Measurements from ENCODE around the gene MDP1. TPM values are rescaled to one million over a fixed set of nuclear protein-coding genes. Genes with fewer than 3 reads are reported as not detected.
"Not testable (repeated sequence)": the region's sequence is repeated elsewhere in the genome, so short reads cannot be mapped to it uniquely, and the experiment has no call there.

MDP1 gene
- polyA plus RNA-seq, 1 donor, result 8.4 TPM

DNA sequence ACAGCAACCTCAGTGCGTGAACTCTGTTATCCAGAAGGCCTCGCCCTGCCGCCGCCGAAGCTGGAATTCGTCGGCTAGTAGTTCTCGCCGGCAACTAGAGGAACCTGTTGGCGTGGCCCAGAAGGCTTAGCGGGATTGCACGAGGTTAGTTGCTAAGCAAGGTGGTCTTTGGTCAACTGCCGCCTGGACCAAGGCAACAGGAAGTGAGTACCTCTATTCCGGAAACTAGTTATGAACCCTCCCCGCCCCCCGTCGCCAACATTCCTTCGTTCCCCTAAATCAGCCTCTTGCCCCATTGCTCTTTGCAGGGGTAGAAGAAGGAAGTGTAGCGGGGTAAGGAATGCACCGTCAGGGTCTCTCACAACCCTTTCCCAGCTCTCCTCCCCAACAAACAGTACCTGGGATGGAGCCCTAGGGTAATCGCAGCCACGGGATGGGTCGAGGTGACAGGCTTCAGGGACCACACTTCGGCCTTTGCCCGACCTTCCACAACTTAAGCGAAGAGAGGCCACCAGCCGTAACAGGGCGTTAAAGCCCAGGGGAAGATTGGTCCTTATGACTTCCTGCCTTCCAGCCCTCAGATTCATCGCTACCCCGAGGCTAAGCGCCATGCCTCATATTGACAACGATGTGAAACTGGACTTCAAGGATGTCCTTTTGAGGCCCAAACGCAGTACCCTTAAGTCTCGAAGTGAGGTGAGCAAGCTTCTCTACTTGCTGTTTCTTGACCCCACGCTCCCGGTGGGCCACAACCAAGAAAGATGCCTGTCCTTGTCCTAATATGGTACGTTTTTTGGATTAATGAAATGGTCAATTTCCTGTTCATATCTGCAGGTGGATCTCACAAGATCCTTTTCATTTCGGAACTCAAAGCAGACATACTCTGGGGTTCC, 17.0 kb upstream of the MDP1 start, which contains the start of gene GMPR2:
Gene GMPR2 (plus strand): TSS at position 285 of the 893 bp plus-strand sequence. CDS start 325 bp downstream, at position 610.
- no peak for DNase-seq

DNA sequence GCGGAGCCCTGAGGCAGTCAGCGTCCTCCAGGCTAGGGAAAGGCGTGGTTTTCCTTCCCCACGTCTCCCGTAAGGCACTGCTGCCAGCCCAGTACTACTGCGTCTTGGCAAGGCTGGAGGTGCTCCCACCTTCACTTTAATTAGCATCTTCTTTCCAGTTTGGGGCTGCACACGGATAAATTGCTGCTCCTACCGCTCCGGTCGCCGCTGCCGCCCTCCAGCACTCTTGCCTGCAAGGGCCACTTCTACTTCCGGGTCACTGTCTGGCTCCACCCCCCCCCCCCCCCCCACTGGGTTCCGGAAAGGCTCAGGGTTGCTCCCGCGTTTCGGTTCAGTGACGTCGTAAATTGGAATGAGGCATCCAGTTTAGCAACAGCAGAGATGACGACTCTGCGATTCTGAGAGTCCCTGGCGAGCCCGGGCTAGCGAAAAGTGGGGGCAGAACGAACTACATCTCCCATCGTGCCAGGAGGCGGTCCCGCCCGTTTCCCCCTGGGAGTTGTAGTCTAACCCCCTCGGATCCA, 16.3 kb upstream of the MDP1 start, which contains the start of gene NEDD8:
Gene NEDD8 (minus strand): TSS at position 247 of the 524 bp plus-strand sequence. CDS start 100 bp downstream, at position 147.
- peak; percentile 85 for DNase-seq

DNA sequence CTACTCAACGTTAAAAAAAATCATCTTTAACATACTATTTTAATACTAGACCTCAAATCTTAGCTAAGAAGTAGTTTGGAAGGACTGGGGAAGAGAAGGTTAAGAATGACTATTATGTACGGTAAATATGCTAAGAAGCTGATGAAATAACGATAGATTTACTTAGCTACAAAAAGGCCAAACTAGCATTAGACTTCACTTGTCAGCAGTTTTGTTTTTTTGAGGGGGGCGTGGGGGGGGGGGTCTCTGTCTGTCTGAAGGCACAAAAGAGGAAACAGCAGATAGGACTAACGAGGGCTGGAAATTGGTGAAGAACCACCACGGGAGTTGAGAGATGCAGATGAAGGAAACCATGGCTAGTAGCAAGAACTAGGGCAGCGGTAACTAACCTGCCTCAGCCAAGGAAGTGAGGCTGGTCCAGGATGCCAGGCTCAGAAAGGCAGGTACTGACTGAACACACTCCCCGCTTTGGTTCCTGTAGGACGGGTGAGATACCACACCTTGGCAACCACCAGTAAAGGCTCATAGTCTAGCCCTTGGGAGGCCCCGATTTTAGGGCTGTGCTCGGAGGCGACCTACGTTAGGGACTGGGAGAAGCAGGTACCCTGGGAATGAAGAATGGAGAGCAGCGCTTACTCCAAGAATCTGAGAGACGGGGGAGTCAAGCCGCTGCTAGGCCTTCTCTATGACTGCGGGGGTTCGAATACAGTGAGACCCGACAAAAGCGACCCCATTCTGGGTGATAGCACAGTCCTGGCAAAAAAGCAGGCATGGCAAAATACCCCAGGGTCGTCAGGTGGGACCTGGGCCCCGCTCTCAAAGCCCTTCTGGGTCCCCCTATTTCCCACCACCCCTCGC, 15.6 kb upstream of the MDP1 start:
- DNase-seq, result no peak

DNA sequence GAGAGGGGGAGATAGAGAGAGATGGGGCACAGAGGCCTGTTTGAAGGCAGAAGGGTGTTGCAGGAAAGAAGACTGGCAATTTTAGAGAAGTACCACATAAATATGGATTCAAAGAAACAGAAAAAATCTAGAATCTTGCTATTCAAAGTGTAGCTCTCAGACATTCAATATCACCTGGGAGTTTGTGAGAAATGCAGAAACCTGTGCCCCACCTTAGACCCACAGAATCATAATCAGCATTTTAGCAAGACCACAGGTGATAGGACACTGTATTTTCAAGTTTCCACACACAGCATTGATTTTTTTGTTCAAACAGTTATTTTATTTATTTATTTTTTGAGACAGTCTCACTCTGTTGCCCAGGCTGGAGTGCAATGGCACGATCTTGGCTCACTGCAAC, 13.0 kb upstream of the MDP1 start:
- DNase-seq, result no peak

DNA sequence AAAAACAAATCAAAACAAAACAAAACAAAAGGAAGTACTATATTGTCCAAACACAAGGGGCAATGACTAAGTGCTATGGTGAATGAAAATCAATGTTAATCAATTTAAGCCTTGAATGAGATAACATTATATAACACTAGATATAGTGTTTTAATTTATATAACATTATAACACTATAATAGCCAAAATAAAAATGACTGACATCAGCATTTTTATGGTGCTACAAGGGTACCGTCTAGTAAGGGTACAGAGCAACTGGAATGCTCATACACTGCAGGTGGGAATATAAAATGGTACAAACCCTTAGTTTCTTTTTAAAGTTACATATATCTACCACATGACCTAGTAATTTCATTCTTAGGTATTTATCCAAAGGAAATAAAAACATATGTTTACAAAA, 10.6 kb upstream of the MDP1 start:
- no peak for DNase-seq

DNA sequence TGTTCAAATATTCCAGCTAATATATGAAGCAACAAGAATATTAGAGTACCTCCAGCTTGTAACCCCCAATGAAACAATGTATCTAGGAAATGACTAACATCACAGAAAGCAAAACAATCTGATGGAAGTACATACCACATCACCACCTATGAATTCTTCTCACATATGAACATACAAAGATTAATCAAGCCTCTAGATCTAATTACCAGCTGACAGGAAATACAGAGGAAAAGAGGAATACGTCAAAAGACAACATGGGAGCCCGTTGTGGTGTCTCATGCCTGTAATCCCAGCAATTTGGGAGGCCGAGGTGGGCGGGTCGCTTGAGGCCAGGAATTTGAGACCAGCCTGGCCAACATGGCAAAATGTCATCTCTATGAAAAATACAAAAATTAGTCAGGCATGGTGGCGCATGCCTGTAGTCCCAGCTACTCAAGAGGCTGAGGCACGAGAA, 8.8 kb upstream of the MDP1 start:
- DNase-seq, result no peak

DNA sequence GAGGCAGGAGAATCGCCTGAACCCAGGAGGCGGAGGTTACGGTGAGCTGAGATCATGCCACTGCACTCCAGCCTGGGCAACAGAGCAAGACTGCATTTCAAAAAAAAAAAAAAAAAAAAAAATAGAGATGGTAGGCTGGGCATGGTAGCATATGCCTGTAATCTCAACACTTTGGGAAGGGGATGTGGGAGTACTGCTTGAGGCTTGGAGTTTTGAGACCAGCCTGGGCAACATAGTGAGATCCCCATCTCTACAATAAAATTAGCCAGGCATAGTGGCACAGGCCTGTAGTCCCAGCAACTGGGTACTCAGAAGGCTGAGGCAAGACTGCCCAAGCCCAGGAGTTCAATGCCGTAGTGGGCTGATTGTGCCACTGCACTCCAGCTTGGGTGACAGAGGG, 7.1 kb upstream of the MDP1 start:
- DNase-seq, result not testable (repeated sequence)

DNA sequence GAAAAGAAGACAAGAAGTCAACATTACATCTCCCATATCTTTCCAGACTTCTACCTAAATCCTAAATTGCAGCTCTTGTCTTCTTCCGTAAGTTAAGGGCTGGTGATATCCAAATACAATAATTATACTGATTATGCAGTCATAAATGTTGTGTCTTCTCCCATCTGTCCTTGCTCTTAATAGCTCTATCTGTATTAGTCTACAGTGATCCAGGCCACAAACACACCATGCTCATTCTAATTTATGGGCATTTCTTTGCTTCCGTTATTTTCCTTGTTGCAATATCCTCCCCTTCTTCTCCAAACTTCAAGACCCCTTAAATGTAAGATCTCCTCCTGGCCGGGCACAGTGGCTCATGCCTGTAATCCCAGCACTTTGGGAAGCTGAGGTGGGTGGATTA, 3.7 kb upstream of the MDP1 start:
- no peak for DNase-seq

DNA sequence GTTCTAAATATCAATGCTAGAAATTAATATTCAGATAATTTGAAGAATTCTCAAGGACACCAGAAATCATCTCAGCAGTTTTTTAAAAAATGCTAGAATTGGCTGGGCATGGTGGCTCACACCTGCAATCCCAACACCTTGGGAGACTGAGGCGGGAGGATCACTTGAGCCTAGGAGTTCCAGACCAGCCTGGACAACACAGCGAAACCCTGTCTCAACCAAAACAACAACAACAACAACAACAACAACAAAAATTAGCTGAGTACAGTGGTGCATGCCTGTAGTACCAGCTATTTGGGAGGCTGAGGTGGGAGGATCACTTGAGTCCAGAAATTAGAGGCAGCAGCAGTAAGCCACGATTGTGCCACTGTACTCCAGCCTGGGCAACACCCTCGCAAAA, 3.2 kb upstream of the MDP1 start:
- DNase-seq, result no peak

DNA sequence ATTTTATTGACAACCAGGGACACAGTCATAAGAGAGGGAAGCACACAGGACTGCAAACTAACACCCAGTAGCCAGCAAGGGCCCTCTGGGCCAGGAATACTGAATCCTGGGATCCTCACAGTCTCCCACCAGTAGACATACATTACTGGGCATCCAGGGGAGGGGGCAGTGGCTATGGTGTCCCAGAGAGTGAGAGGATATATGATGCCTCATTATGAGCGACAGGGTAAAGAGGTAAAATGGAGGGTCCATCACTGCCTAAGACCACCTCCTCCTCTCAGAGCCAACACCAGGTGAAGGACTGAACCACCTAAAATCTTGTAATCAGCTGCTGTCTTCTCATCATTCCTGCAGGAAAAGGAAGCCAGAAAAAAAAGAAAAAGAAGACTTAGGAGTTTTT, 1.0 kb upstream of the MDP1 start:
- not testable (repeated sequence) for DNase-seq

DNA sequence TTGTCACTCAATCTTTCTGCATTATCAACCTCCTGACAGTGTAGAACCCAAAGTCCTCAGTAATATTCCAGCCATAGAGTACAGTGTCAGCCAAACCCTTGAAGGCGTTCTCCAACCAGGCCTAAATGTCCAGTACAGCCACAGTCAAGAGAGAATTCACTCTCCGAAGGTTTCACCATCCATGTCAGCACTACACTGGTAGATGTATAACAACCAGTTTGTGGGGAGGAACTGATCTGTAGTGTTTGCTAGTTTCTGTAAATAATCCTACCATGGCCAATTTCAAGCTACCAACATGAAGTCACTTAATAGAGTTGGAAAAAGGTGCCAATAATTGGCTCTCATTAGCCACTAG, 456 bp upstream of the MDP1 start:
- no peak for DNase-seq

DNA sequence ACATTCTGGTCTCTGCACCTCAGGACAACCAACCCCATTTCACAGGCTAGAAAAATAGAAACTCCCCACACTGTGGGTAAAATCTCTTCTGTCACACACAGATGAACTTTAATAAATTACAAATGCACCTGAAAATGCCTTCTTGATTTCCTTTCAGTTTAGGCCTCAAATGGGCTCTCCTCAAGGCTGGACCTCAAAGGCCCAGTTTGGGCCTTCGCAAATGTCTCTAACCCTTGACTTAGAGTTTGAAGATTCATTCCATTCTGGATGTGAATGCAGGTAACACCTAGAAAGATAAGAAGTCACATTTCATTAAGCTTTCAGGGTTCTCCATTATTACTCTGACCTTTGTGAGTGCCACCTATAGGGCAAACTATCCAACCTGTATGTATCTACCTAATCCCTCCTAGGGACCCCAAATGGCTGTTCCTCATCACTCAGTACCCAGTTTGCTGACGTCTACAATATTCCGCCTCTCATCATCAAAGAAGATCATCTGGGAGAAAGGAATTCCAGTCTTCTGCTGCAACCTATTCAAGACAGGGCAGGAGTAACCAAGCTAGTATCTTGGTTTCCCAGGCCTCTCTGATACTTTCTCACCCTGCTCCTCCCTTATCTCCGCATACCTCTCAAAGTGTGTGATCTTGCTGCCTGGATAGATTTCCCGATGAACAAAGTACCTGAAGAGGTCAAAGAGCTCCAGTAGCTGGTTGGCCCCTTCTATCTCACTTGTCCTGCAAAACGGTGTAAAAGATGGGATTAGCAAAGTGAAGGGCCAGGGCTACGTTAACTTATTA, 1.8 kb downstream of the MDP1 start:
- DNase-seq, result no peak

DNA sequence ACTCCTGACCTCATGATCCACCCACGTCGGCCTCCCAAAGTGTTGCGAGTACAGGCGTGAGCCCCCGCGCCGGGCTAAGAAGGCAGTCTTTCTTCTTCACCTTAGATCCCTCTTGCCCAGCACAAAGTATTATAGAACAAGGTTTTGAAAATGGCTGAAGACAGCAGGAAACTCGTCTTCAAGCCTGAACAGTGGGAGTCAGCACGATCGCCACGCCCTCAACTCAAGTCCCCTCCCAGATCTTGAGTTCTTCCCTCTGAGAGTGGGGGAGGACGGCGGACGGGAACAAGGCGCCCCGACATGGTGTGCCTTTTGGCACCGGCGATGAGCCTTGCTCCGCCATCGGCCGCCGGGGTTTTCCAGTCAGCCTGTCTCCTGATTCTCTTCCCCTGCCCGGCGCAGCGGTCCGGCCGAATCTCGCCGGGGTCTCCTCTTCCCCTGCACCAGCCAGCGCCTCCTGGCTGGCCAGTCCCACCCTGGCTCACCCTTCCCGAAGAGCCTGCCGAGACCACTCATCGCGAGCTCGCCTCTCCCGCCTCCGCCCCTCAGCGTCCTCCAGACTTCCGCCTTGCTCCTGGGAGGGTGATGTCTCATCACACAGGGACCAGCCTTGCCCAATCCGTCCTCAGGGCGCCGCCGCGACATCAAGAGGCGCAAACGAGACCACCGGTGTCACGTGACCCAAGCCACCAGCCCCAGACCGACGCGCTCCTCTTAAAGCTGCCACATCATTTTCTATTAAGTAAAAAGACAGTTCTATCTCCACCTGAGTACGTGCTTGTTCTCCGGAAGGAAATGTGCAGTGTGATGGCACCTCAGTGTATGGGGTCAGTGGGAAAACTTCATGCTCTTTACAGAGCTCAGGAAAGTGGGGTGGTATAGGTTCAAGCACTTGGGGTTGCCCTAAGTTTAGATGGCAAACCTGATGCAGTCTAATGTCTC, 2.7 kb downstream of the MDP1 start, which contains the start of gene CHMP4A:
Gene CHMP4A (minus strand): TSS at position 565 of the 942 bp plus-strand sequence. CDS start 49 bp downstream, at position 516.
- peak; percentile 97 for DNase-seq

DNA sequence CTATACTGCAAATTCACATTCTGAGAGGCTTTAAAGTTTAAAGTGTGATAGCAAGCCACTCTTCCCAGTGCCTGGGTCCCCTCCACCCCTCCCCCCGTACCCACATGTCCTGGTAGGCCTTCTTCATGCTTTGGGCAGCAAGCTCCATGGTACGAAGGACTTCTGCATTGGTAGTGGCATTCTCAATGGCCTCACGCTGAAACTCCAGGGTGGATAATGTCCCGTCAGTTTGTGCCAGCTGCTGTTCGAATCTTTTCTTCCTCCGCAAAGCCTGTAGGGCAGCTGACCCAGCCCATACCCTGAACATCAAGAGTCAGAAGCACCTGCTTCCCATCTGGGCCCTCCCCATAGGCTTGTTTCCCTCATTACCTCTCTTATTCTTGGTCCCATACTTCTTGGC, 4.6 kb downstream of the MDP1 start:
- no peak for DNase-seq

DNA sequence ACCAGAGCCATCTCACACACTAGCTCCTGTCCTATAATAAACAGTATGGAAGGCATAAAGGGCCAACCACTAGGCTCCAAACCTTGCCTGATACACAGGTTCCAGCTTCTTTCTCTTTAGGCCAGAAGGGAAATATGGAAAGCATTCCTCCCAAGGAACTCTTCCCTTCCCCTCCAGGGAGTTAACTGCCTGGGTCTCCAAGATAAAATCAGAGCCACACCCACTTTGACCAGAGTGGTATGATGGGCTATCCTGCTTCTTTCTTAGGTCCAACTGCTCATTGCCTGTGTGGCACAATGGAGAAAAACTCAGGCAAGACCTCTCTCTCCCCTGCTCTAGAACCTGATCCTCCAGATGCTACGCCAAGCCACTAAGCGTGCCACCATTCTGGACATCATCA, 8.2 kb downstream of the MDP1 start:
- no peak for DNase-seq

DNA sequence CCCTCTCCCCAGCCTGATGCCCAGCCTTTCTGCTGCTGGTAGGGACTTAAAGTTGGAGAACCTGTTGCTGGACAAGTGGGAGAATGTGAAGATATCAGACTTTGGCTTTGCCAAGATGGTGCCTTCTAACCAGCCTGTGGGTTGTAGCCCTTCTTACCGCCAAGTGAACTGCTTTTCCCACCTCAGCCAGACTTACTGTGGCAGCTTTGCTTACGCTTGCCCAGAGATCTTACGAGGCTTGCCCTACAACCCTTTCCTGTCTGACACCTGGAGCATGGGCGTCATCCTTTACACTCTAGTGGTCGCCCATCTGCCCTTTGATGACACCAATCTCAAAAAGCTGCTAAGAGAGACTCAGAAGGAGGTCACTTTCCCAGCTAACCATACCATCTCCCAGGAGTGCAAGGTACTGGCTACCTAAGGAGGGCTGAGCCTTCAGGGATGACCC, 8.7 kb downstream of the MDP1 start:
- DNase-seq, result no peak

DNA sequence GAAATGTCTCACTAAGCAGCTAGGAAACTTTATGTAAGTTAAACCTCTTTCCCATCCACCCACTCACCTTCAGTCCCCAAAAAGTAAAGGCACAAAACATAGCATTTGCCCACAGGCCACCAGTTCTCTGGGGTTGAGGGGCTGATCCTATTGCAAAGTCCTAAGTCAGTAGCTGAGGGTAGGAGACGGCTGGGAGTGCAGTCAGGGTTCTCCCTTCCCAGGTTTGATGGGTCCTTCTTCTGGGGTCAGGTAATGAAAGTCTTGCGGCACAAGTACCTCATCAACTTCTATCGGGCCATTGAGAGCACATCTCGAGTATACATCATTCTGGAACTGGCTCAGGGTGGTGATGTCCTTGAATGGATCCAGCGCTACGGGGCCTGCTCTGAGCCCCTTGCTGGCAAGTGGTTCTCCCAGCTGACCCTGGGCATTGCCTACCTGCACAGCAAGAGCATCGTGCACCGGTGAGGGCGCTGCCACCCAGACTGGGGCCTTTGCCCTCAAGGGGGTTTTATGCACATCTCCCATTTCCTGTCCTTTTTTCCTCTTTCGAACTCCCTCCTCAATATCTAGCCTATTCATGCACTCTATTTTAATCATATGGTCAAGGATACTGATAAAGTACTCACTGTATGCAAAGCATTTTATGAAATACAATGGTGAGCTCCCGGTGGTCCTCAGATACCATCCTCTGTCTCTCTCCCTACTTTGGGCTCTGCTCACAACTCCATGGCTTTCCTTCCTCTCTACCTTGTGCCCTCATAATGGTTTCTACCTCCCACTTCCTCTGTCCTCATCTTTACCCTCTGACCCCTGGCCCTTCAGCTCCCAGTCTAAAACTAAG, 9.4 kb downstream of the MDP1 start:
- no peak for DNase-seq

DNA sequence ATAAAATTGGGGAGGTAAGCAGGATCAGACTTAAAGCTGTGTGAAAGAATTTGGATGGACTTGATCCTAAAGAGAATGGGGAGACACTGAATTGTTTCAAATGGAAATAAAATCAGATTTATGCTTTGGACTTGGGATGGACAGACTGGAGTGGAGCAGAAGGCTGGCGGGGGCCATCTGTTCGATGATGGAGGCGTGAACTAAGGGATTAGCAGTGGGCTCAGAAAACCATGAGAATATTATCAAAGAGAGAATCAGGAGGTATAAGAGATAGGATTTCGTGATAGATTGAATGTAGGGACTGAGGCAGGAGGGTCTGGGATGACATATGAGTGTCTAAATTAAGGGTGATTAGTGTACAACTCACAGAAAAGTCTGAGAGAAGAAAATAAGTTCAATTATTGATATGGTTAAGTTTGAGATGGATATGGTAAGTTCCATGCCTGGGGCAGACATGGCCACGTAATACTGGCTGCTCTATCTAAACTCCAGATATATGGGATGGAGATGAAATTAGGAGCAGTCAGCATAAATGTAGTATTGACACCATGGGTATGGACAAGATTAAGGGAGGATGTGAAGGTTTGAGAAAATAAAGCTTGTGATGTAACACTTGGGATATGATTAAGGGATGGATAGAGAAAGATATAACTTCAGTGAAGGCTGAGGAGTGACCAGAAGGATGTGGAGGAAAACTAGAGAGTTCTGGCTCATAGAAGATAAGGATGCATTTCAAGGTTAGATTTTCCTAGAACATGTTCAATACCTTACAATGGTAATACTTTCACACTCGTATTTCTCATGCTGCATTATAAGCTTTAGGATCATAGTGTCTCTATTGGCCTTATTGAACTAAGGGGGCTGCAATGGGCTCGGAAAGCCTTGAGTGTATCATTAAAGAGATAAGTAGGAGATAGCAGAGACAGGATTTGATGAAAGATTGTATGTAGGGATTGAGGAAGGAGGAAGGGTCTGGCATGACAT, 11.4 kb downstream of the MDP1 start:
- DNase-seq, result no peak

Data from left kidney (tissue), 2 donors.